NCI-H2196 (cell line): Measurements from ENCODE around the gene NCKAP5.

Experiments
- DNase-seq: peaks from one replicate; lab custom pipeline; 2025; ENCODE audit not compliant: unreplicated experiment; lab: John Stamatoyannopoulos, UW

The NCKAP5 gene

DNA sequence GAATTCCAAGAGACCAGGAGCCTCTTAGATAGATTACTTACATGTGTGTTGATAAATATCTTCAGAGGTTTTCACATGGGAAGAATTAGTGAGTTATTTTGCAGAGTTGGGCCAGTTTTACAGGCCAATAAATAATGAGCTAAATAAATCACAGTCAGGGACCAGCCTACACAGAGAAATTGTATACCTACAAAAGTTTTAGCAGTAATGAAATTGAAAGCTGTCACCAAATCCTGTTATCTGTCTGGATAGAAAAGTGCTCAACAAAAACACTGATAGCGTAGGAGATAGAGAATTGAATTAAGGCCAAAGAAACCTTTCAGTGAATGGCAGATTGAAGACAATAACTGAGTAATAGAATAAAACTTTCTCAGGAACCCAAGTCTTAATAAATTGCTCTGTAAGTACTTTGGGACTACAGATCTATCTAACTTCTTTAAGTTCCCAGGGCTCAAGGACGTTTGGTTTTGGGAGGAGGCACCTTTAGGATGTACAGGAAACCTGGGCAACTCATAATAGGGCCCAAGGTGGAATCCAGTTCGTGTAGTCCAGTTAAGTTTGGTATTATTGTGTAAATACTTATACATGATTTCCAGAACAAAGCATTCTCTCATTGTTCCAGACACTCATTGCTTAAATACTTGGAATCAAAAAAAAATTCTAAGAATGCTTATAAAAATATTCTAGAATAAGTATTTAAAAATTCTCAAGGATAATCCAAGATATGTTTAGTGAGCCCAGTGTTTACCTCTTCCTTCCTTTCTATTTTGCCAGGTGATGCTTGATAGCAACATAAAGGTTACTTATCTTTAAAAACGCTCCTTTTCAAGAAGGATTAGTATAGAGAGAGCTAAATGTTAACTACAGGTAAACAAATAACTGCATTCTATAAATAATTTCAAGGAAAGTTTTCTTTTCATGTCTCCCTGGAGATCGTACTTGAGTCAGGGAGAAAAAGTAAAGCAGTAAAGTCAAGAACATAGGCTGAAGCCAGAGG is 134.5 kb downstream of the NCKAP5 start:
- DNase-seq, result no peak

DNA sequence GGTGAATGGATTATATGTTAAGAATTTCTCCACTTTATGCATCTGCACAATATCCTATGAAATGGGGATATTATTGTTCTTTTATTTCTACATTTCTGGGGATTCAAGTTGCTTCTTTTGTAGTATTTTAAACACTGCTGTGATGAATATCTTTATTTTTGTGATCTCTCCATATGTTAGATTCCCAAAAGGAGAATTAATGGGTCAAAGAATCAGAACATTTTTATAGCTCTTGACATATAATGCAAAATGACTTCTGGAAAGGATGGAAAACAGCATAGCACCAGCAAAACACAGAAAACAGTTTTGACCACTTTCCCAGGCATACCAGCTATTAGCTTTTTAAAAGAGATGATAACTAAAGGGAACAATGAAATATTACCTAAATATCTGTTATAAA is 135.5 kb downstream of the NCKAP5 start:
- no peak for DNase-seq

DNA sequence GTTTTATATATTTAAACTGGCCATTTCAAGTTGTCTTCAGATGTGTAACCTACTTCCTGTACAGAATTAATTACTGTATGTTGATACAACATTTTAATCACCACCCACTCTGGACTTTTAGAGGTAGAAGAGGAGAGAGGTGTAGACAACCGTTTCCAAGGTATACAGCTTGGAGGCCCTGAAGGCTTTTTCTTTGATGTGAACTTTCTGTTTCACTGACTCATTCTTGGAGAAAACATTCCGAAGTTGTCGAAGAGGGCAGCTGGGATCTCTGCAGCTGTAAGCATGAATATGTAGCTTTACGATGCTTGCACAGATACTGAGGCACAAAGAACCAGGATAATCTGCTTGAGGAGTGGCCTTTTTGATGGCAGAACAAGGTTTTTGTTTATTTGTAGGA is 137.0 kb downstream of the NCKAP5 start:
- no peak for DNase-seq

DNA sequence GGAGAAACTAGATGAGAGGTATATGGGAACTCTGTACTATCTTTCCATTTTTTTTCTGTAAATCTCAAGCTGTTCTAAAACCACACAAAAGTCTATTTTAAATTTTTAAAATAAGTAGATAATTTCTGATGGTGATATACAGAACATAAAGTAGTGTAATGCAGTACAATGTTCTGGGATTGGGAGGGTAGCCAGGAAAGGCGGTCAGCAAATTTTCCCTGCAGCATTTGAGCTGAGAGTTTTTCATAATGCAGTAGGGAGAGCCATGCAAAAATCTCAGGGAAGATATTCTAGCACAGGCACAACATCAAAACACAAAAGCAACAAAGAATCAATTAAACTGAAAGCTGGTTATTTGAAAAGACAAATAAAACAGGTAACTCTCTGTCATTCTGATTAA is 141.5 kb downstream of the NCKAP5 start:
- DNase-seq, result no peak

DNA sequence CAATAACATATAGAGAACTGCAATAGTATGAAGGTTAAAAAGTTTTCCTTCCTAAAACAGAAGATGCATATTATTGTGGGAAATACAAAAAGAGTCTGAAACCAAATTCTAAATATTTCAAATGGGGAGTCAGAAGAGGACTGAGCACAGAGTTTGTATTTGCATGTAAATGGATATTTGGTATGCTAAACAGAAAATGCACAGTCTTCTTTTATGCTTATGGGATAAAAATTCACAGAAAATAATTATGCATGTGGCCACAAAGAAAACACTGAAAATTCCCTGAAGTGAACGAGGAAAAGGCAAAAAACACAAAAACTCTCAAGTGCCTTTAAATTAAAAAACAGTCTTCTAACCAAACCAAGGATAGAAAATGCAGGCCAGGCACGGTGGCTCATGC is 142.7 kb downstream of the NCKAP5 start:
- no peak for DNase-seq

DNA sequence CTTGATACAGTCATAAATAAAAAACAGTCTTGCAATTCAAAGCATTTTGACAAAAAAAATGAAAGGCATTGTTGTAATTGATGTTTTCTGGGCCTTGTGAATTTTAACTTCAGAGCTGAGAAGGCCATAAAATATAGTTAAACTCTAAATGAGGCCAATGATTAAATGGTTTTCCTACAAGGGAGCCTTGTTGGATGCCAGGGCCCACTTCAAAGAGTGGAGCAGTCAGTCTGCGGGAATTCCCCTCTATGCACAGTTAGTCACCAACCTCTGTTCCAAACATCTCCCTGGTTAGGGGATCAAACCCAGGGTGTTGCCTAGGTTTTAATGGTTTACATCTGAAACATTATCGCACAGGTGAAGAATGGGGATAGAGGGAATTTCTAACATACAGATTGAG is 143.4 kb downstream of the NCKAP5 start:
- DNase-seq, result no peak

DNA sequence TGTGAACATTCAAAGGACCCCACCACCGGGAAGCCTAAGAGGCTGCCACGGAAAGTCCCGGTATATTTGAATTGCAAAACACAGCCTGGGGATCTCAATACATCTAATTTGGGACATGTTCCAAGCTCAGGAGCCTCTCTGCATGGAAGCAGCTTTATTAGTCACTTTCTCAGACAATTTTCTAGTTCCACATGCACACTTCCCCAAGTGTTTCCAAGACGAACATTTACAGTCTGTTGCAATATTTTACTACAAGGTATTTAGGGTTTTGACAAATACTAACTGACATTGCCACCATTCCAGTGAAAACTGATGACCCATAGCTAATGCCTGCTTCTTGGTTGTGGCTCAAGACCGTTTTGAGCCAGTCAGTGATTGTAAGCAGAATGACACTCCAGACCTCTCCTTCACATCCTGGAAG is 145.3 kb downstream of the NCKAP5 start:
- no peak for DNase-seq

DNA sequence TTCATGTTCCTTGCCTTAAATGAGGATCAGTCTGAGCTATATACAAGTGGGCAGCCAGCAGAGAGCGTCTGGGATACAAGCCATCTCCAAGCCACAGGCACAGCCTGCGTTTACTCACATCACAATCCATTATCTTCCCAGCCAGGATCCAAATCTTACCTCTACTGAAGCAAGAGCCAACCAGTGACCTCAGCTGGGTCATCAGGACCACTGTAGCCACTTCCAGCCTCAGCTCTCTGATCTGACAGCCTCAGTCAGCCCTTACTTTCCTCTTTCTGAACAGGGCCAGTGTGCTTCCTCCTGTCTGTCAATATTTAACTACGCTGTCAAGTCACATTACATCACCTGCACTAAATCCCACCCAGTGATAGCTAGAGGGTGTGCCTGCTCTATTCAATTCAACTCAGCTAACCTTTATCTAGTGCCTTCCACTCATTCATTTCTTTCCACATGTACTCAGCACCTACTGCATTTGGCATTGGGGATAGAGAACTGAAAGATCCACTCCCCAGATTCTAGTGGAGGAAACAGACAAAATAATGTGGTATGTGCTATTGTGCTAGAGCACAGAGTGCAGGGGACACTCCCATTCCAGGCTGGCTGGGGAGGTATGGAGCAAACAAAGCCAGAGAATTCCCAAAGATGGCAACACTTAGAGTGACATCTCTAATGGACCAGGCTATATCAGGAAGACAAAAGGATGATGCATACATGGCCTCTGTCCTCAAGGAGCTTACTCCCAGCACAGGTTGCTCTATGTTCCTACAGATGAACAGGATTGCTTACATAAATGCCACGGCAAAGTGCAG is 146.5 kb downstream of the NCKAP5 start:
- DNase-seq, result no peak

DNA sequence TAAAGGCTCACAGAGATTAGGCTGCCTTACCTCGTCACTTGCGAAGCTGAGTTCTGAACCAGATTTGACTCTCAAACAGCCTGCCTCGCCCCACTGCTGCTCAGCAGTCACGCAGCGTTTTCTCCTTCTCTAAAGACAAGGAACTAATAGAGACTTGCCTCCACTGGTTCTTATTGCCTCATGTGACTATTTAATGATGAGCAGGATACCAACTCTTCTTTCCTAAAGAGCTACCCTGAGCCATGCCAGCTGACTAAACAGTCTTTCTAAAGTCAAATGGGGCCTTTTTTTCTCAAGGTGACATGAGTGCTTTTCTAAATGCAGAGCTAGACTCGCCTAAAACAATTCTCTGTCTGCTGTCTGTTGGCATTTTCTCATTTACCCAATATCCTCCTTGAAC is 147.5 kb downstream of the NCKAP5 start:
- no peak for DNase-seq

DNA sequence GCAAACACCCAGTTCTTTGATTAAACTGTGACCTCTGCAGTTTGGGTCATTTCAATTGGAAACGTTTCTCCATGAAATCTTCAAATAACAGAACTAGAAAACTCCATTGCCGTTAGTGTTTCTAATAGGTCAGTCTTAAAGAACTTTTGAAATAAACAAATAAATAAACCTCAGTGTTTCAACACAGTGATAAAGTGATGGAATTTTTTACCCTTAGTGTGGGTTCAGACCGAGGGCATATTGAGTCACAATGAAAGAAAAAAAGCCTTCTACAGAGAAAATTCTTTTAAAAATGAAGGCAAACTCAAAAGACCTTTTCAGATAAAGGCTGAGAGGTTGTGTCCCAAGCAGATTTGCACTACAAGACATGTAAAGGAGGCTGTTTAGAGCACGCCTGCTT is 149.6 kb downstream of the NCKAP5 start:
- DNase-seq, result no peak

DNA sequence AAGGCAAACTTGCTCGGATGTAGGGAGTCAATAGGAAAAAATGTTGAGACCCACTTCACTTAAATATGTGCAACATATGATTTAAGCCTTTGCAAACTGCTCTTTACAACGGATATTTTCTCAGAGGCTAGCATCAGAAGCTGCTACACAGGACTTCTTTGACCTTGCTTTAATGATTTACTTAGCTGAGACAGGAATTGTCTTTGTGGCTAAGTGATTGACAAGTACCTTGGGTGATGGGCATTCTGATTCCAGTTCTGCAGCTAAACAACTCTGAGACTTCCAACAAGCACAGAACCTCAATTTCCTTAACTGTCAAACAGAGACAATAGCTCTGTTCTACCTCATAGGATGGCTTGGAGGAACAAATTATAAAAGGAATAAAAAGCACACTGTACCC is 150.2 kb downstream of the NCKAP5 start:
- DNase-seq, result no peak

DNA sequence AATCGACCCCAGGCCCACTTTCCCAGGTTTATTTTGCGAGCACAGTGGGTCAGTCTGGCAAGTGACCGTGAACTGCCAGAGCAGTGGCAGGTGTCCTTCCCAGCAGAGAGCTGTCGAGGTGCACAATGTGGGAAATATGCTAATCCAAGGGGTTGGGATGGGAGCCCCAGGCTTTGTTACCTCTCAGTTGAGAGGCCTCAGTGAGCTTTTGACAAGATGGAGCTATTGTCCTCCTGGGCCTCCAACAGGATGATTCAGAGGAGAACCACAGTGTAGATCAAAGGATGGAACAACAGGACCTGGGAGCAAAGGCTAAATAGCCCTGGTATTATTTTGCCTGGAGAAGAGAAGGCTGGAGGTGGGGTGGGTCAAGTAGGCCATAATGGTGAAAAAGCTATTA is 150.8 kb downstream of the NCKAP5 start:
- no peak for DNase-seq

DNA sequence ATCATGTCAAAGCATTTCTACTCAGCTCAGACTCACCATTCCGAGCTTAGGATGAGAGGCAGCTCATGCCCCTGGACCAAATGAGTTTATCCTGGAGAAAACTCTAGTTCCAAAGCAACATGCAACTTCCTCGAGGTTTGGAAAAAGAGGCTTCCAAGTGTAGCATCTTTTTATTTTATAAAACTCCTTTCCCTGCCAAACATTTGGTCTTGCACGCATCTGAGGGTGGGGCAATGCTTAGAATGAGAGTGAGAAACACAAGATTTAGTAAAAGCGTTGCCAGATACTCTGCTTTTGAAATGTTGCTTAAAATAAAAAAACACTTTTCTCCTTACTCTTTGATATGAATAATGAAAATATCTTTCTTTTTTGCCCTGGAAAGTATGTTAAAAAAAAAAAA is 151.5 kb downstream of the NCKAP5 start:
- no peak for DNase-seq

DNA sequence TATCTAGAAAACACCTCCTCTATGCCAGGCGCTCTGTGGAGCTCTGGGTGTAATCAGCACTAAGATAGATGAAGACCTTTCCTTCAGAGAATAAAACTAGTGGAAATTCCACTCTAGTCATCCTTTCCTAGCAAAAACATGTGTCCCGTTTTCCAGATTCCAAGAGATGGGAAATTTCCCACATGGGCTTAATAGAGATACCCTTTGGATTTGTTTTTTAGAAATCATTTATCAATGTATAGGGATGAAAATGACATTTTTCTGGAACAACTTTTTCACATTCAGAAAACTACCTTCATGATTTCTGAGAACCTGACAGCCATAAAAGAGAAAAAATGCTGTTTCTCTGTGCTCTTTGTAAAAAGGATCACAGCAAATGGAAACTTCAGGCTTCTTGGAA is 152.1 kb downstream of the NCKAP5 start:
- no peak for DNase-seq

DNA sequence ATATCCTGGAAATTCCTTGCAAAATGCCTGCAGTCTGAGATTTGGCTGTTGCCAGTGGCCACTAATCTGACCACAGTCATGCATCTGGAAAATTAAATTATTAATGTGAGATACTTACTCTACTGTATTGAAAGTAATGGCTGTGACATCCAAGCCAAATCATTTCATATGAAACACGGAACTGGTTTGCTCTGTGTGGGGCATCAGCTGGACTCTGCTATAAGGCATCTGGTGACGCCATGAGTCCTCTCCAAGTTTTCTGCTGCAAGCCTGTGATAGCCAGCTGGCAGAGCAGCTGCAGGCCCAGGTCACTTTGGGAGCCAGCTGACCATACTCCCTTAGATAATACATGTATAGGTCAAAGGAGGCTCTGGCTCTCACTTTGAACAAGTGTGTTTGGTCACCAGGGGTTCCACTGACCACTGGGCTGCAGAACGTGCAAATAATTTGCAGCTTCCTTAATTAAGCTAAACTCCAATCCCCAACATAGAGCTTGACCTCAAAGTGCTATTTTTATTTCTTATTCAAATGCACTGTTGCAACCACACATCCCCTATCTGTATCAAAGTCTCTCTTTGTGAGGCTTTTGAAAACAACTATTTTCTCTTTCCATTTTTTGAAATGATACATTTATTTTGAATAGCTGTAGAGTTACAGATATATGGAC is 152.9 kb downstream of the NCKAP5 start:
- DNase-seq, result no peak

DNA sequence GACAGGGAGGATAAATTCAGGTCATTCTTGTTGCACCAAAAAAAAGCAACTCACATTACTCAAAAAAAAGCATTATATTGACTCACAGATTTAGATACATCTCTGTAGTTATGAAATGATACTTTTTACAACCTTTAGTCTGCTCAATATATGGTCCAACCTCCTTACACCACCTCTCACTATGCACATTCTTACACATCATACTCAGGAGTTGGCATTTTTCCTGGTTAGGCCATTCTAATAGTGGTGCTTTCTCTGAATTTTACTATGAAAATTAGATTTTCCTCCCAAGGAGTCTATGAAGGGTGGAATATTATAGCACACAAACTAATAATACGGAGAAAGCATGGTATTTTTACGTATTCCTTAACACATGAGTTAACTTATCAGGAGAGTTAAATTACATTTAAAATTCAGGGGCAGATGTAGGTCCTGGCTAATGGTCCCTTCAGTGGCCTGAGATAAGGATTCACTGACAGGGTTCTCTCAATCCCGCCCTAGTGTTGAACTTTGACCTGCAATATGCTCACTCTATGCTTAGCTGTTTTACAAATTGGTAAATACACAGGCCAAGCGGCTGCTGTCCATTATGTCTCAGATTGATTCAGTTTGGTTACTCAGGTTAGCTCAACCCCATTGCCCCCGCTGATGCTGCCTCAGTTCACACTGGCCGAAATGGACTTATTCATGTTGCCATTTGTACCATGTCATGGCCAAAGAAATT is 153.6 kb downstream of the NCKAP5 start:
- DNase-seq, result no peak

DNA sequence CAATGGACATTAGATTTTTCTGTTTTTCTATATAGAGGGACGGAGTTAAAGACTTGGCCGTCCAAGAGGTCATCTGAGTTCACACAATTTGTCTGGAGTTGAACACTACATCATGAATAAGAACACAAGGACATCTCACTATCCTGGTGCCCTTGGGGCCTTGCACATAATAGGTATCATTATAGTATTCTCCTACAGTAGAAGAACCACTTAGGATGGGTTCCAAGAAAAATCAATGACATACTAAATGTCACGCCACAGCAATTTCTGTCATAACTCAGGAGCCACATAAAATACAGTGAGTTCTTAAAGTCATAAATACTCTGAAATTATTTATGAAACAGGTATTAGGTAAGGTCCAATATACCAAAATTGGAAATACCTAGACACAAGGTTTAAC is 154.4 kb downstream of the NCKAP5 start:
- DNase-seq, result no peak

DNA sequence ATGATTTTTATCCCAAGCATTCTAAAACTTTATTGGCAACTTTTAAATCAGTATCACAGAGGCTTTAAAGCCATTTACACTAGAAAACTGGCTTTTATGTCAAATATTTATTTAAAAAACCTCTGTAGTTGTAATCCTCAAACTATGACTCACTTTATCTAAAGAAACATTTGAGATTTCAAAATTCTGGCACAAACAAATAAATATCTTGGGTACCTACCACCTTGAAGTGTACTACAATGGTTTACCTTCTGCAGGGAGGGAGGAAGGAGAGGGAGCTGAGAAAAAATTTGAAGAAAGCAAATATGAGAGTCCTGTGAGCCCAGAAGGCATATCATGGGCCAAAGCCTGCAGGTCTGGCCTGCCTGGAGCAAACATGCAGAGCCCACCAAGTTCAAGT is 155.6 kb downstream of the NCKAP5 start:
- no peak for DNase-seq

DNA sequence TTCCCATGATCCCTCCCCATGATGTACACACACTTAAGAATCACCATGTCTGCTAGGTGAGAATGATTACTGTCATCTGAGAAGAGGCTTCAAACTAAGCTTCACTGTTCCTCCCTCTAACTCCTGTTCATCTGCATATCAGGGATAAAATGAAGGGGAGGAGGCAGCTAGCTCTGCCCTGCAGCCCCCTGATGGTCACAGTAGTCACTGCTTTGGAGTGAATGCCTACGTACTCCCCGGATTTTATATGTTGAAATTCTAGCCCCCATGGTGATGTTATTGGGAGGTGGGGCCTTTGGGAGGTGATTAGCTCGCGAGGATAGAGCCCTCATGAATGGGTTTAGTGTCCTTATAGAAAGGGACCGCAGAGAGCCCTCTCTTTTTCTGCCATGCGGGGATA is 156.4 kb downstream of the NCKAP5 start:
- no peak for DNase-seq

DNA sequence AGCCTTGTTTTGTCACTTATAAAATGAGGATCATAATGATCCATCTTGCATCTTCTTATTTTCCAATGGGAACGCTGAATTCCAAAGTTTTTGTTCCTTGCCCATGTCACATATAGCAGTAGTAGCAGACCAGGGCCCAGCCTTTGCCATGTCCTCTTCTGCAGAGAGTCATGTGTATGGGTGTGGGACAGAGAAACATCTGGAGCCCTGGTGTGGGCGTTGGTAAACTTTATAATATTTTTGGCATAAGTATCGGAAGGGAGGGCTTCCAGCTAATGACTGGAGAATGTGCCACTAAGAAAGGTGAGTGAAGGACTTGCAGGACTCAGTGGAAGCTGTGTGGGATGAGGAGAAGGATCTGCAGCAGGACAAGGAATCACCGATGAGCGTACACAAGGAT is 157.2 kb downstream of the NCKAP5 start:
- DNase-seq, result no peak
